H7 (cell line): Measurements from ENCODE around the gene AGBL4. TPM values are rescaled to one million over a fixed set of nuclear protein-coding genes. Genes with fewer than 3 reads are reported as not detected.
A peak's percentile ranks its signal among the peaks of the same experiment; 100 is the strongest.
"Not testable (repeated sequence)": the region's sequence is repeated elsewhere in the genome, so short reads cannot be mapped to it uniquely, and the experiment has no call there.

Experiments used
- DNase-seq: peaks from one replicate; pipeline ENCODE4 v3.0.0; 2012
- H3K27me3 ChIP-seq: 2 replicates; pipeline ENCODE4 v1.6.0; 2011; ENCODE audit warnings: mild to moderate bottlenecking, low read length; ENCODE audit not compliant: control insufficient read depth, insufficient read depth
- H3K36me3 ChIP-seq: replicated peaks from 2 replicates; pipeline ENCODE4 v1.5.1; 2011; ENCODE audit warnings: low read length; ENCODE audit not compliant: control insufficient read depth, insufficient read depth
- H3K4me3 ChIP-seq: 2 replicates; pipeline ENCODE4 v1.5.1; 2011; ENCODE audit warnings: low read depth, mild to moderate bottlenecking, control low read depth, low read length, moderate library complexity; ENCODE audit not compliant: insufficient read depth
- total RNA-seq: library from RNA; depleted of rRNA; stranded (reverse); fragments of >200 nt; shearing (Covaris generic); gene quantifications from 2 replicates; pipeline ENCODE4 v1.2.3, GENCODE V29; 2014

Gene AGBL4
- total RNA-seq, 1 experiment from 2014 or later, result 0.87 TPM

DNA sequence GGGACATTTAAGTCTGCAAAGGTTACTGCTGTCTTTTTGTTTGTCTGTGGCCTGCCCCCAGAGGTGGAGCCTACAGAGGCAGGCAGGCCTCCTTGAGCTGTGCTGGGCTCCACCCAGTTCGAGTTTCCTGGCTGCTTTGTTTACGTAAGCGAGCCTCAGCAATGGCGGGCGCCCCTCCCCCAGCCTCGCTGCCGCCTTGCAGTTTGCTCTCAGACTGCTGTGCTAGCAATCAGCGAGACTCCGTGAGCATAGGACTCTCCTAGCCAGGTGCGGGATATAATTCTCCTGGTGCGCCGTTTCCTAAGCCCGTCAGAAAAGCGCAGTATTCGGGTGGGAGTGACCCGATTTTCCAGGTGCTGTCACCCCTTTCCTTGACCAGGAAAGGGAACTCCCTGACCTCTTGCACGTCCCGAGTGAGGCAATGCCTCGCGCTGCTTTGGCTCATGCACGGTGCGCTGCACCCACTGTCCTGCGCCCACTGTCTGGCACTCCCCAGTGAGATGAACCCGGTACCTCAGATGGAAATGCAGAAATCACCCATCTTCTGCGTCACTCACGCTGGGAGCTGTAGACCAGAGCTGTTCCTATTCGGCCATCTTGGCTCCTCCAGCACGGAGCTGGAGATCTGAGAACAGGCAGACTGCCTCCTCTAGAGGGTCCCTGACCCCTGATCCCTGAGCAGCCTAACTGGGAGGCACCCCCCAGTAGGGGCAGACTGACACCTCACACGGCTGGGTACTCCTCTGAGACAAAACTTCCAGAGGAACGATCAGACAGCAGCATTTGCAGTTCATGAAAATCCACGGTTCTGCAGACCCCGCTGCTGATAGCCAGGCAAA, 766.3 kb downstream of the AGBL4 start:
- peak overlapping the region; percentile 33 for H3K4me3 ChIP-seq
- H3K36me3 ChIP-seq, H3K27me3 ChIP-seq, DNase-seq: not testable (repeated sequence)

DNA sequence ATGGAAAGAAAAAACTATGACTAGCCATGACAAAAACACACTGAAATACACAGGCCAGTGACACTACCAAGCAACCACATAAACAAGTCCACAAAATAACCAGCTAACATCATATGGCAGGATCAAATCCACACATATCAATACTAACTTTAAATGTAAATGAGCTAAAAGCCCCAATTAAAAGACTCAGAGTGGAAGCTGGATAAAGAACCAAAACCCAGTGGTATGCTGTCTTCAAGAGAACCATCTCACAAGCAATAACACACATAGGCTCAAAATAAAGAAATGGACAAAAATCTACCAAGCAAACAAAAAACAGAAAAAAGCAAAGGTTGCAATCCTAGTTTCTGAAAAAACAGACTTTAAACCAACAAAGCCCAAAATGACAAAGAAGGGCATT, 770.8 kb downstream of the AGBL4 start:
- H3K36me3 ChIP-seq, result no peaks in the 10 kb centered on the region
- no peak overlapping the region for H3K4me3 ChIP-seq
- DNase-seq, result no peak
- no peaks in the 10 kb centered on the region for H3K27me3 ChIP-seq

DNA sequence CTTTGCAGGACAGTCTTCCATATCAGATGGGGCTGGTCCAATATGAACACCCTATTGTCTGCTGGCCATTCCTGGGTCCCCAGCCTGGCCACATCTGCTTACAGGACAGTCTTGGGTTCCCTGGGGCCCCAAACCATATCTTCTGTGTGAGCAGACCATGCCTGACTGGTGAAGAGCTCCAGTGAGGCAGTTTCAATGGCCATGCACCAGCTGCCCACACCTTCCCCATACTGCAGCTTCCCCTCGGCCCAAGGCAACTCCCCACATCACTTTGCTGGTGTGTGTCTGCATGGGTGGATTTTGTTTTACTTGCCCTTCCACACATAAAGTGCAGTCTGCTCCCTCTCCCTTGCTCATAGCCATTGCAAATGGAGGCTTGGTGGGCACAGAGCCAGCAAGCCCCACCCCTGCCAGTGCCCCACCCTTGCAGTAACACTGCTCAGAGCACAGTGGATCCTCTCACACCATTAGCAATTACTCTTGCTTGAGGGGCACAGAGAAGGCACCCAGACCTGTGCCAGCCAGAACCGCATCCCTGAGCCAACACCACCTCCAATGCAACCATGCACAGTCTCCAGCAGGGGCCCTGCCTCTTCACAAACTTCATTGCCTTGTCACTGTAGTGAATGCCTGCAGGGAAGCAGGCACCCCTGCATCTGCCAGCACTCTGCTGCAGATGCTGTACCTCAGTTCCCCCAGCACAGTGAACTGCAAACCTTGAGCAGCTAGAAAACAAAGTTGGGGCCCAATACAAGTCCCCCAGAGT, 772.6 kb downstream of the AGBL4 start:
- no peaks in the 10 kb centered on the region for H3K36me3 ChIP-seq
- H3K4me3 ChIP-seq, result no peak overlapping the region
- H3K27me3 ChIP-seq, result no peaks in the 10 kb centered on the region
- DNase-seq, result no peak

DNA sequence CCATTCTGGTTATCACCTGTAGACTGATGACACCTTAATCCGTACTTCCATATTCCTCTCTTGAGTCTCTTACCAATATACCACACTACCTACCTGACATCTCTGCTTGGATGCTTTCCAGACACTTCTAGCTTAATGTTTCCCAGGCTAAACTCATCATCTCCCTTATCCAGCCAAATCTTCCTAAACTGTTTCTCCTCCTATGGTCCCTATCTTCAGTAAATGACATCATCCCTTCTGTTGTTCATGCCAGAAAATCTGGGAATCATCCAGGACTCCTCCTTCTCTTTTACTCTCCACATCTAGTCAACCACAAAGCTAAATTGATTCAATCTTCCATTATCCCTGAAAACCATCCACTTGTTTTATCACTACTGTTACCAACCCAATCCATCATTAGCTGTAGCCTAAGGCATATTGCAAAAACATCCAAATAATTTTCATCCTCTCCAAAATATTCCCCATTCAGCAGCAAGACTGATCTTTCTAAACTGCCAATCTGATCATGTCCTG, 783.0 kb downstream of the AGBL4 start:
- Histone ChIP-seq H3K27me3 (no peaks in the 10 kb centered on the region), H3K36me3 (no peaks in the 10 kb centered on the region), H3K4me3 (no peak overlapping the region)
- DNase-seq, result no peak

- H3K27me3 ChIP-seq, result no peaks in the 10 kb centered on the region
- DNase-seq, result no peak
- no peaks in the 10 kb centered on the region for H3K36me3 ChIP-seq
- H3K4me3 ChIP-seq, result no peak overlapping the region
Measured at GRCh38 chr1:49234988-49235387, 788.8 kb downstream of the AGBL4 start.

DNA sequence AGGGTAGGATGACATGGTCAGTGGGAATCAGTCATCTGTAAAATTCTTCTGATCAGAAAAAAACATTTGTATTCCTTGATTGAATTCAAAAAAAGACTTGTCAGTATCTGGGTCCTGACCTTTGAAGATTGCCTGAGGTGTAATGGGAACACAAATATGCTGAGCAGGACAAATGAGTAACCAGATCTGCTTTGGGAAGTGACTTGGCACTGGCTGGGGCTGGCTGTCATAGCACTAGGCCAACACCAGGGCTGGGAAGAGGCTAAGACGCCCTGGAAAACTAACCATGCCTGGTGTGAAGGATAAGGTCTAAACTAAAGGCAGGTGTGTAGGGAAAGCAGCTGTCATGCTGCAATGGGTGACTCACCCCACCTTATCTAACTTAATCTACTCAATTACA, 794.2 kb downstream of the AGBL4 start:
- no peaks in the 10 kb centered on the region for H3K27me3 ChIP-seq
- no peak overlapping the region for H3K4me3 ChIP-seq
- no peaks in the 10 kb centered on the region for H3K36me3 ChIP-seq
- DNase-seq, result no peak

DNA sequence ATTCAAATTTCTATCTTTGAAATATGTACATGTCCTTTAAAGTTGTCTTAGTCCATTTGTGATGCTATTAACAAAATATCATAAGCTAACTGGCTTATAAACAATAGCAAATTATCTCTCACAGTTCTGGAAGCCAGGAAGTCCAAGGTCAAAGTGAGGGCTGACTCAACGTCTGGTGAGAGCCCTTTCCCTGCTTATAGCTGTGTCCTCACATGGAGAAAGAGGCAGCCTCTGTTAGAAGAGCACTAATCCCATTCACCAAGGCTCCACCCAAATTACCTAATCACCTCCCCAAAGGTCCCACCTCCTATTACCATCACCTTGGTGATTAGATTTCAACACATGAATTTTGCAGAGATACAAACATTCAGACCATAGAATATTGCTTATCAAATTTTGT, 797.0 kb downstream of the AGBL4 start:
- H3K36me3 ChIP-seq, result no peaks in the 10 kb centered on the region
- no peak for DNase-seq
- no peaks in the 10 kb centered on the region for H3K27me3 ChIP-seq
- no peak overlapping the region for H3K4me3 ChIP-seq

- Histone ChIP-seq H3K27me3 (no peaks in the 10 kb centered on the region), H3K36me3 (no peaks in the 10 kb centered on the region), H3K4me3 (no peak overlapping the region)
- no peak for DNase-seq
Measured at GRCh38 chr1:49225464-49225863, 798.3 kb downstream of the AGBL4 start.

DNA sequence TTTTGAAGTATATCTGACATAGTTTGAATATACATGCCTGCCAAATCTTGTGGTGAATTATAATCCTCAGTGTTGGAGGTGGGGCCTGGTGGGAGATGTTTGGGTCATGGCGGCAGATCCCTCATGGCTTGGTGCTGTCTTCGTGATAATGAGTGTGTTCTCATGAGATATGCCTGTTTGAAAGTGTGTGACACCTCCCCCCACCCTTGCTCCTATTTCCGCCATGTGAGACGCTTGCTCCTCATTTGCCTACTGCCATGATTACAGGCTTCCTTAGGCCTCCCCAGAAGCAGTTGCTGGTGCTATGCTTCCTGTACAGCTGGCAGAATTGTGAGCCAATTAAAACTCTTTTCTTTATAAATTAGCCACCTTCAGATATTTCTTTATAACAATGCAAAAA, 810.5 kb downstream of the AGBL4 start:
- Histone ChIP-seq H3K4me3 (no peak overlapping the region), H3K27me3 (no peaks in the 10 kb centered on the region), H3K36me3 (no peaks in the 10 kb centered on the region)
- no peak for DNase-seq

- no peak for DNase-seq
- H3K4me3 ChIP-seq, result no peak overlapping the region
- H3K36me3 ChIP-seq, result no peaks in the 10 kb centered on the region
- no peaks in the 10 kb centered on the region for H3K27me3 ChIP-seq
Measured at GRCh38 chr1:49208712-49209111, 815.0 kb downstream of the AGBL4 start.

- DNase-seq, result no peak
Measured at GRCh38 chr1:49204720-49205119, 819.0 kb downstream of the AGBL4 start.

GRCh38 chr1:49200738-49201137, 823.0 kb downstream of the AGBL4 start:
- no peaks in the 10 kb centered on the region for H3K36me3 ChIP-seq
- DNase-seq, result no peak
- H3K4me3 ChIP-seq, result no peak overlapping the region
- no peaks in the 10 kb centered on the region for H3K27me3 ChIP-seq

More at GRCh38 chr1:49204720-49205119, 819.0 kb downstream of the AGBL4 start:
- H3K27me3 ChIP-seq, result no peaks in the 10 kb centered on the region
- no peaks in the 10 kb centered on the region for H3K36me3 ChIP-seq
- H3K4me3 ChIP-seq, result no peak overlapping the region

- Histone ChIP-seq H3K4me3 (no peak overlapping the region), H3K36me3 (no peaks in the 10 kb centered on the region), H3K27me3 (no peaks in the 10 kb centered on the region)
- DNase-seq, result no peak
Measured at GRCh38 chr1:49199564-49199963, 824.2 kb downstream of the AGBL4 start.

DNA sequence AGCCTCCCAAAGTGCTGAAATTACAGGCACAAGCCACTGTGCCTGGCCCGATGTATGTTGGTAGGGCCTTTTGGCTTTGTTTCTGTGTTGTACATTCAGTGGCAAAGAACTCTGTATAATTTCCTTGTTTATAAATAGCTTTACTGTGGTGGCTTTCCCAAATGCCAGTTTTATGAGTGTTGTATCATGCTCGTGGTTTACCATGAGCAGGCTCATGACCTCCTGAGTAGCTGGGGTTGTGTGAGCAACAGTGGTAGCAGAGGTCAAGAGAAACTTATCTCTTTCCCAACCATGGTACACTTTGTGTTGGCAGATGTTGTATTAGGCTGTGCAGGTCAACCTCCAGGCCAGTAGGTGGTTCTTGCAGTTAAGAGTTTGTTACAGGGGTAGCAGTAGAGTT, 826.7 kb downstream of the AGBL4 start:
- Histone ChIP-seq H3K36me3 (no peaks in the 10 kb centered on the region), H3K27me3 (no peaks in the 10 kb centered on the region), H3K4me3 (no peak overlapping the region)
- no peak for DNase-seq

DNA sequence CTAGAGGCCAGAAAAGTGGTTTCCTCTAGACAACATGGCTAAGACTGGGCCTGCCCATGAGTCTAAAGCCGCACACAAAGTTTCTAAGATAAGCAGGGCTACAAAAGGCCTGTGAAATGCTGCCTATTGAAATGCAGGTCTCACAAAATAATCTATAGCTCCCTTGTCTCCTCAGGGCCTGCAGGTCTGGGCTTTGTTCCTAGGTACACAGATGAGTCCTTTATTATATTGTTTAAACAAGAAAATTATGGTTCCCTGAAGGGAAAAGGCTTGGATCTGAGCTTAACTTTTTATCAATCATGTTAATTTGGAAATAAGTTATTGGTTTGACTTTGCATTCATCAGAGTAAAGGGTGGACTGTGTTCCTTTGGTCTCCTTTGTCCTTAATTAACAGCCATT, 833.6 kb downstream of the AGBL4 start:
- DNase-seq, result no peak
- H3K27me3 ChIP-seq, result no peaks in the 10 kb centered on the region
- no peaks in the 10 kb centered on the region for H3K36me3 ChIP-seq
- H3K4me3 ChIP-seq, result no peak overlapping the region
